ENCODE results near the gene DTX3. TPM values are rescaled to one million over a fixed set of nuclear protein-coding genes. Genes with fewer than 3 reads are reported as not detected.

DTX3 gene
- total and polyA plus RNA-seq, 9 donors = 37.9 to 75.2 (median 56.2) TPM

DNA sequence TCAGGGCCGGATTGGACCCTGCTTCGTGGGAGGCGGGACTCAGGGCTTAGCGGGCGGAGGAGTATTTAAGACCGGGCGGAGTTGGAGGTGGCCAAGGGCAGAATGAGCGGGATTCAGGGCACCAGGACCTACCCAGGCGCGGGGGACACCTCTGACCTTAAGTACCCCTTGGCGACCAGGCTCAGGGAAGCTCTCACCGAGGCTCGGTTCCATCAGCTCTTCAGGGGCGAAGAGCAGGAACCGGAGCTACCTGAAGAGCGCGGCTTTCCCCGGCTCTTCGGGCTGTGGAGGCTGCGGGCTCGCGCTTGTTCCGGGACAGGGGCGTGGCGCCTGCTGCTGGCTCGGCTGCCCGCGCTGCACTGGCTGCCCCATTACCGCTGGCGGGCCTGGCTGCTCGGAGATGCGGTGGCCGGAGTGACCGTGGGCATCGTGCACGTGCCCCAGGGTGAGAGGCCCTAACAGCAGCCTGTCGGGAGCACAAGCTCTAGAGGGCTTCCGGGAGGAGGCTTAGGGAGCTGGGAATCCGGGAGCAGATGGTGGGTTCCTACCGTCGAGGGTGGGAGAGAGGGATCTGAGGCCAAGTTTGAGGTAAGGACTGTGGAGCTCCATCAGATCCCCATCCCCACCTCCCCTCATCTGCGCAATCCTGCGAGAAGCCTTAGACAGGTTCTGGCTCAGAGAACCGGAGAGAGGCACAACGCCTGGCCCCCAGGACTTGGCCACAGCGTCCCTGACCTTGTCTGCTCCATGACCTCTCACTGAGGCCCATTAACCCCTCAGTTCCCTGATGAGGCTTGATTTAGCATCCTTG lies 15.0 kb downstream of the DTX3 start:
- Histone ChIP-seq H3K4me1 (ENCODE audit: insufficient read depth) (peaks cover 4% of the 10 kb centered on the region), H3K27ac (no peak overlapping the region), H3K36me3 (no peaks in the 10 kb centered on the region), H3K4me3 (no peak overlapping the region), H3K27me3 (no peaks in the 10 kb centered on the region), H3K9me3 (no peaks in the 10 kb centered on the region)
- intact Hi-C loops (cut with DNase I) = loop anchor here in 3 of 4 donors (2.0 to 10.0 kb wide), 3 partner anchors 35 to 165 kb away; partner anchors contain the start of genes GLI1 (in 1 of the 3) and INHBE (in 1 of the 3)
- TF ChIP-seq EP300 (IDR thresholded peaks at IDR 0.05) = no peak
- TF ChIP-seq, protein P1, sequence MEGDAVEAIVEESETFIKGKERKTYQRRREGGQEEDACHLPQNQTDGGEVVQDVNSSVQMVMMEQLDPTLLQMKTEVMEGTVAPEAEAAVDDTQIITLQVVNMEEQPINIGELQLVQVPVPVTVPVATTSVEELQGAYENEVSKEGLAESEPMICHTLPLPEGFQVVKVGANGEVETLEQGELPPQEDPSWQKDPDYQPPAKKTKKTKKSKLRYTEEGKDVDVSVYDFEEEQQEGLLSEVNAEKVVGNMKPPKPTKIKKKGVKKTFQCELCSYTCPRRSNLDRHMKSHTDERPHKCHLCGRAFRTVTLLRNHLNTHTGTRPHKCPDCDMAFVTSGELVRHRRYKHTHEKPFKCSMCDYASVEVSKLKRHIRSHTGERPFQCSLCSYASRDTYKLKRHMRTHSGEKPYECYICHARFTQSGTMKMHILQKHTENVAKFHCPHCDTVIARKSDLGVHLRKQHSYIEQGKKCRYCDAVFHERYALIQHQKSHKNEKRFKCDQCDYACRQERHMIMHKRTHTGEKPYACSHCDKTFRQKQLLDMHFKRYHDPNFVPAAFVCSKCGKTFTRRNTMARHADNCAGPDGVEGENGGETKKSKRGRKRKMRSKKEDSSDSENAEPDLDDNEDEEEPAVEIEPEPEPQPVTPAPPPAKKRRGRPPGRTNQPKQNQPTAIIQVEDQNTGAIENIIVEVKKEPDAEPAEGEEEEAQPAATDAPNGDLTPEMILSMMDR (IDR thresholded peaks at IDR 0.05) = no peak
- TF ChIP-seq POLR2A (IDR thresholded peaks at IDR 0.05) = no peak
- 70 to 76% (median 72%) methylated on average over 46 of the region's 46 CpGs for WGBS, 3 donors
- no peak for DNase-seq

- 54 to 65% (median 62%) methylated on average over 13 of the region's 13 CpGs for WGBS, 3 donors
- DNase-seq = no peak
- no peak for TF ChIP-seq EP300 (IDR thresholded peaks at IDR 0.05)
- TF ChIP-seq, protein P1 (IDR thresholded peaks at IDR 0.05) = no peak
- no peak for TF ChIP-seq POLR2A (IDR thresholded peaks at IDR 0.05)
- Histone ChIP-seq H3K27me3 (no peaks in the 10 kb centered on the region), H3K36me3 (no peaks in the 10 kb centered on the region), H3K9me3 (no peaks in the 10 kb centered on the region), H3K4me1 (ENCODE audit: insufficient read depth) (peaks cover 4% of the 10 kb centered on the region), H3K4me3 (no peak overlapping the region), H3K27ac (no peak overlapping the region)
- intact Hi-C loops (cut with DNase I) = loop anchor here in 3 of 4 donors (2.0 to 10.0 kb wide), 3 partner anchors 36 to 166 kb away; partner anchors contain the start of genes GLI1 (in 1 of the 3) and INHBE (in 1 of the 3)
Measured at GRCh38 chr12:57620245-57620935, 15.8 kb downstream of the DTX3 start.

DNA sequence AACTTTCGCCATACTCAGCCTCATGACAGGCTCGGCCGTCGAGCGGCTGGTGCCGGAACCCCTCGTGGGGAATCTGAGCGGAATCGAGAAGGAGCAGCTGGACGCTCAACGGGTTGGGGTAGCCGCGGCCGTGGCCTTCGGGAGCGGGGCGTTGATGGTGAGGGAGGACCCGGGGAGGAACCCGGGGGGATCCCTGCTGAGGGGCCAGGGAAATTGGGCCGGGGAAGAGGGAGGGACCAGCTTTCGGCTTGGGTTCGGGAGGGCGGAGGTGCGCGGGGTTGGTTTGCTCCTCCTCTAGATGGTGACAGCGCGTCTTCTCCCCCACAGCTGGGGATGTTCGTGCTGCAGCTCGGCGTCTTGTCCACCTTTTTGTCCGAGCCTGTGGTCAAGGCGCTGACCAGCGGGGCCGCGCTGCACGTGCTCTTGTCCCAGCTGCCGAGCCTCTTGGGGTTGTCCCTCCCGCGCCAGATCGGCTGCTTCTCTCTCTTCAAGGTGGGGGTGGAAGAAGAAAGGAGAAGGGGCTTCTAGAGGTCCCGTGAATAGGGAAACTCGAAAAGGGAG lies 16.4 kb downstream of the DTX3 start:
- intact Hi-C loops (cut with DNase I) = loop anchor here (1.0 to 10.0 kb wide), 4 partner anchors 36 to 166 kb away; partner anchors contain the start of genes GLI1 (in 1 of the 4) and INHBE (in 1 of the 4)
- no peaks in the 10 kb centered on the region for H3K27me3 ChIP-seq
- H3K27ac ChIP-seq = no peak overlapping the region

More for the DNA sequence above, 16.4 kb downstream of the DTX3 start:
- H3K9me3 ChIP-seq = no peaks in the 10 kb centered on the region
- no peak for DNase-seq
- TF ChIP-seq POLR2A (IDR thresholded peaks at IDR 0.05) (no peak), EP300 (IDR thresholded peaks at IDR 0.05) (no peak)
- TF ChIP-seq, protein P1 (IDR thresholded peaks at IDR 0.05) = no peak
- no peak overlapping the region for H3K4me3 ChIP-seq
- WGBS, 3 donors = 4 to 14% (median 8%) methylated on average over 42 of the region's 42 CpGs
- peaks cover 4% of the 10 kb centered on the region for H3K4me1 ChIP-seq (ENCODE audit: insufficient read depth)
- H3K36me3 ChIP-seq = no peaks in the 10 kb centered on the region
